Right renal pelvis (tissue), 4 donors: Measurements from ENCODE around the gene RSPRY1. TPM values are rescaled to one million over a fixed set of nuclear protein-coding genes. Genes with fewer than 3 reads are reported as not detected.

Experiments
- DNase-seq, 4 donors: peaks; one replicate each; pipeline ENCODE4 v3.0.0-alpha.2; 2013; ENCODE audit warnings: low read depth in 4 of 4, low spot score in 3 of 4, missing footprints in 1 of 4
- polyA plus RNA-seq, 4 donors: library from polyadenylated mRNA; unstranded; fragments of 120-200 nt; gene quantifications; one replicate each; pipeline ENCODE4 v1.2.1, GENCODE V29; 2013; ENCODE audit not compliant: insufficient read length in 4 of 4

RSPRY1 gene
- polyA plus RNA-seq, 4 donors = 39.7 to 54.0 (median 48.6) TPM

GRCh38 chr16:57152096-57153093, 33.7 kb upstream of the RSPRY1 start:
- no peak for DNase-seq

DNA sequence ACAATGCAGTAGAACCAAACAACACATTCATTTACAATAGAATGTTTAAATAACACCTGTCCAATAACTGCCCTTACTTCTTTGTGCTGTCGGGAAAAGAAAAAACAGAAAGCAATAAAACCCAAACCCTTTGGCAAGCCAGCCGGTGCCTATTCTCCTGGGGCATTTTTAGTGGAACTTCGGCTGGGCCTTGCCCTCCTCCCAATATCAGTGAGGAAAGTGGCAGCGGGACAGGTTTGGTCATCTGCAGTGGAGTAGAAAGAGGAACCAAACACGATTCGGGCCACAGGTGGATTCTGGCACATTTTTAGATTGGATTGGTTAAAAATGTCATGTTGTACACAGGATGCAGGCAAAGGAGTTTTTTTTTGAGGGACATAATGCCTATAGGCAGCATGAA, 32.3 kb upstream of the RSPRY1 start:
- DNase-seq = no peak

- no peak for DNase-seq
Observed at GRCh38 chr16:57155702-57156350, 30.3 kb upstream of the RSPRY1 start.

GRCh38 chr16:57156351-57156703, 29.8 kb upstream of the RSPRY1 start:
- DNase-seq = no peak

DNA sequence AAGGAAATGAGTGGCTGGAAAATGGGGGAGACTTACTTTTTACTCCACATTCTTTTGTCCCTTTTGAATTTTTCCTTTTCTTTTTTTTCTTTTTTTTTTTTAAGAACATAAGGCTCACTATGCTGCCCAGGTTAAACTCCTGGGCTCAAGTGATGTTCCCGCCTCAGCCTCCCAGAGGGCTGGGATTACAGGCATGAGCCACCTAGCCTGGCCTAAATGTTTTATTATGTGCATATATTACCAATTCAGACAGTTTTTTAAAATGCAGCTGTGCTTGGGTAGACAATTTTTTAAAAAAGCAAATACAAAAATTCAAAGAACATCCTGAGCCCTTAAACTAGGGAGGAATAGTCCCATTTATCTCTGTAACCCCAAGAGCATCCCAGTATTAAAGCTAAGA, 28.6 kb upstream of the RSPRY1 start:
- no peak for DNase-seq

- no peak for DNase-seq
Observed at GRCh38 chr16:57159447-57159846, 26.7 kb upstream of the RSPRY1 start.

DNA sequence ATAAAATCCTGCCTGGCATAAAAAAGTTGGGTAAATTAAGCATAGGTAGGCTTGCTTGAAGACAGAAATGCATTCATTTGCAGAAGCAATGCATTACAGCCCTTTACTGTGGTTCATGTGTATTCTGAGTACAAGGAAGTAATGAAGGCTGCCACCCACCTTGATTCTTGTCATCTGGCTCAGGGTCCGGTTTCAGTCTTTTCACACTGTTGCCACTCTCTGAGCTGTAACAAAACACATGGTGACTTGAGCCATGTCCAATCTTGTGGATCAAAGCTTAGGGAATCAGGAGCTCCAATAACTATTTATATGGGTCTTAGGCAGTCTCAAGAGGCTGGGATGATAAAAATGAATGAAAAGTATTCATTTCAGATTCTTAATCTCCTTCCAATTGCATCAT, 22.3 kb upstream of the RSPRY1 start:
- no peak for DNase-seq

GRCh38 chr16:57165483-57165882, 20.6 kb upstream of the RSPRY1 start:
- no peak for DNase-seq

DNA sequence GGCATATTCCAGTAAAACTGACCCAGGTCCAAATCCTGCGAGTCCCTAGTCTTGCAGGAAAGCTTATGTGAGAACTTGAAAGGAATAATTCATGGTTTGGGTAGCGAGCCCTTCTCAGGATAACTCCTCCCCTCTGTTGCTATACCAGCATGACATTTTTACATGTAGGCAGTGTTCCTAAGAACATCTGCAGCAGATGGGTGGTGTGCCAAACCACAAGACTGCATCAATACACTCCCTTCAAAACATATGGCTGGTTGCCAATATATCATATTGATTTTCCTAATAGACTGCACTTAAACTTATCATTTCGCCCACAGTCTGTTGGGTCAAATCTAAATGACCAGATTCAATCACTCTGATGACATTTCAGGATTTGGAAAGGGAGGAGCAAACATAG, 20.2 kb upstream of the RSPRY1 start:
- no peak for DNase-seq

- DNase-seq = no peak
Observed at GRCh38 chr16:57166451-57166850, 19.7 kb upstream of the RSPRY1 start.

DNA sequence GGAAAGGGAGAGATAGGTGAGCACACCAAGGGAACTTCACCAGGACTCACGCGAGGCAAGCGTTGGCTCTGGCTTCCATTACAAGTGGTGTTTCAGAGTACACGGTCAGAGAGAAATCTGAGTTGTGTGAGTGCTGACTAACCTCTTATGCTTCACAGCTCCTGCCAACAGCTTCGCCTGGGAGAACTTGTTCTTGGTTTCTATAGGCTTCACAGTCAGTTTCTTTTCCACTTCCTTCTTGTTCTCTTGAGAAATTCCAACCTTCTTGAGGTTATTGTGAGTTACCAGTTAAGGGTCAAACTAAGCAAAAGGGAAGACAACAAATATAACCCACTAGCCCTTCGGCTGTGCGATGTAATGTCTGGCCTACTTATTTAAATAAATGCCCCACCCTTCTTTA, 19.2 kb upstream of the RSPRY1 start:
- no peak for DNase-seq

- peak in 1 of 4 donors; percentile 18 for DNase-seq
Observed at GRCh38 chr16:57167538-57167937, 18.6 kb upstream of the RSPRY1 start.

GRCh38 chr16:57167953-57168352, 18.2 kb upstream of the RSPRY1 start:
- DNase-seq = peak in 2 of 4 donors; percentile 35 to 45

DNA sequence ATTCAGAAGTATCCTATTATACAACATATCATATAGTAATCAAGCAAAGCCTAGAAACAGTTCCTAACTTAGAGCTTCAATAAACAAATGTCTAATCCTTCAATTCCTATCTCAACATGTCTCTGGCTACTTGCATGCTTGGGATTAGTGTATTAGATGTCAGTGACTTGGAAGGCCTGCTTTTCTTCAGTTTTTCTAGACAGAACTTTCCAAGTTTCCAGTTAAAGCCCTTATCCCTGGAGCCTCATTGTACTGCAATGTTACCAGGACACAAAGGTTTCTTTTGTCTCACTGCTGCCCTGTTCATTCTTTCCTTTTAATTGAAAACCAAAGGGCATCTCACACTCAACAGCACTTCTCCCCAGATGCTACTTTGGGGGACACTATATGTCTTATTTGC, 16.8 kb upstream of the RSPRY1 start:
- no peak for DNase-seq

- no peak for DNase-seq
Observed at GRCh38 chr16:57172721-57173290, 13.3 kb upstream of the RSPRY1 start.

- DNase-seq = no peak
Observed at GRCh38 chr16:57175896-57176295, 10.2 kb upstream of the RSPRY1 start.

GRCh38 chr16:57178196-57178595, 7.9 kb upstream of the RSPRY1 start:
- no peak for DNase-seq

DNA sequence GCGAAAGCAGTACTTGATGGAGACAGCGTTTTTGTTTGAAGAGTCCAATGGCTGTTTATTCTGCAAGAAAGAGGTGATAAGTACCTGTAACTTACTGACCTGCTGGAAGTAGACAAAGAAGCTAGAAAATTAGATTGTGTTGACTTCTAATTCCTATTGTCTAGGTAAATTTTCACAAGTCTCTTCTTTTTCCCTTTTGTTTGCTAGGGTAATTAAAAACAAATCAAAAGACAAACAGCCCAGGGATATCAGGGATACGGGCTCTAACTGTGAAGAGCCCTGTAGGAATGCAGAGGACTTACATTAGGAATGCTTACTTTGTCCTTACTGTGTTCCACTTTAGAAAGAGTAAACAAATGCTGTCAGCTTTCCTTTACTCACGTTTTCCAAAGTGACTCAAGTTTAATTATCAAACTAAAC, 7.3 kb upstream of the RSPRY1 start:
- DNase-seq = no peak

DNA sequence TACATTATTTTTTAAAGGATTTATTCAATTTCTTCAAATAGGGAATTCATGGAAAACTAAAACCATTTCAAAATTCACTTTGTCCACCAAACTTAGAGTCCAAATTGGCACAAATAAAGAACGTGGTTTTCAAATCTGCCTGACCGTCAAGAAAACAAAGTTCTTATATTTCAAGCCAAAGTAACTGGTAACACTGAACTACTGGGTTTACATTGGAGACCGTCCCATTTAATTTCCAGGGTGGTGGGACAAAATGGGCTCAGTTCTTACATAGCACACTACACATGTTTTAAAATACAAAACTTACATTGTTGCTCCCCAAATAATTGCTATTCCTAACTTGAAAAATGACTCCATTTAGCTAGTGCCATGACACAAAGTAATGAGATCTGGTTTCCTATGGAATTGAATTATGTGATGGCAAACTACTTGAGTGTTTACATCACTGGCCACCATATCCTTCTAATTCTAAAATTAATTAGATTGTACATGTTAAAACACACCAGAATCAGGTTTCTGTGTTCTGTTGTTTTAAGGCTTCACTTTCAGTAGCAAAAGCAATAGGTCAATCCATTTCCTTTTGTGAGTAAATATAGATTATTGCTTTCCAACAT, 6.8 kb upstream of the RSPRY1 start:
- no peak for DNase-seq

DNA sequence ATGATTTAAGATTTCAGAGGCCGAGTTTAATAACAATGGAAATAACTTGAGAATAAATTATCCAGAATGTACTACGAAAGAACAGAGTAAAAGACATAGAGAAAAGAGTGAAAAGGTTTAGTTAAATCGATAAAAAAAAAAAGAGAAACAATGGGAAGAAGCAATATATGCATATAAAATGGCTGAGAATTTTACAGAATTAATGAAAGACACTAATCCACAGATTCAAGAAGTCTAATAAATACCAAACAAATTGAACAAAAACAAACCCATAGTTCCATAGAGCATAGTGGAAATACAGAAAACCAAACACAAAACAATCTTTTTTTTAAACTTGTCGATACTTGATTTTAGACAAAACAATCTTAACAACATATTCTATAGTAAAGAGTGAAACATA, 2.0 kb upstream of the RSPRY1 start:
- DNase-seq = no peak

- no peak for DNase-seq
Observed at GRCh38 chr16:57184887-57185445, 1.2 kb upstream of the RSPRY1 start.
